MCF 10A (cell line): ENCODE measurements around the gene ECE1. TPM values are rescaled to one million over a fixed set of nuclear protein-coding genes. Genes with fewer than 3 reads are reported as not detected.
A peak's percentile ranks its signal among the peaks of the same experiment; 100 is the strongest.

Source experiments
- BruUV-seq: library from RNA; stranded (reverse); fragments of 400-500 nt; replicated peaks from 2 replicates; lab custom pipeline; 2021; lab: Mats Ljungman, UMichigan
- CTCF ChIA-PET: fragments of 300-600 bp; sonication (Branson Sonifier 250); formaldehyde crosslinking; extraction: SDS; loops from one replicate; lab custom pipeline; 2021; ENCODE audit warnings: antibody characterized with exemption, inconsistent platforms; lab: Yijun Ruan, JAX
- POLR2A ChIA-PET: fragments of 300-600, 350-650 bp; sonication (Branson Sonifier 250); formaldehyde crosslinking; extraction: SDS; loops from one replicate; lab custom pipeline; 2020; ENCODE audit warnings: antibody characterized with exemption, inconsistent platforms; lab: Yijun Ruan, JAX
- DNase-seq: peaks from one replicate; pipeline ENCODE4 v3.0.0-alpha.2; 2018; ENCODE audit not compliant: unreplicated experiment
- H3K27ac Mint-ChIP-seq: one replicate; pipeline ENCODE4 v1.8.0; 2022; ENCODE audit warnings: mild to moderate bottlenecking, low read depth, mixed read lengths; ENCODE audit not compliant: unreplicated experiment
- H3K27me3 Mint-ChIP-seq: one replicate; pipeline ENCODE4 v1.8.0; 2022; ENCODE audit warnings: mixed read lengths; ENCODE audit not compliant: insufficient read depth, unreplicated experiment
- H3K36me3 Mint-ChIP-seq: one replicate; pipeline ENCODE4 v1.8.0; 2022; ENCODE audit warnings: mild to moderate bottlenecking, moderate library complexity, mixed read lengths; ENCODE audit not compliant: insufficient read depth, unreplicated experiment
- H3K4me1 Mint-ChIP-seq: one replicate; pipeline ENCODE4 v1.8.0; 2022; ENCODE audit warnings: mixed read lengths; ENCODE audit not compliant: insufficient read depth, unreplicated experiment
- H3K4me3 Mint-ChIP-seq: one replicate; pipeline ENCODE4 v1.8.0; 2022; ENCODE audit warnings: mild to moderate bottlenecking, moderate library complexity, mixed read lengths; ENCODE audit not compliant: unreplicated experiment
- H3K9me3 Mint-ChIP-seq: one replicate; pipeline ENCODE4 v1.8.0; 2022; ENCODE audit warnings: mixed read lengths; ENCODE audit not compliant: unreplicated experiment
- intact Hi-C: fragments of 100-400 bp; cut with micrococcal nuclease; formaldehyde crosslinking; loops from 2 replicates; pipeline ENCODE4 v1.14.1; 2022
- total RNA-seq: library from RNA; stranded (reverse); gene quantifications from 2 replicates; pipeline ENCODE4 v1.2.3, GENCODE V29; 2022
- TF ChIP-seq, protein P1 (sequence below): fragments of 200-600 bp; IDR thresholded peaks from one replicate; pipeline ENCODE4 v1.8.0; 2022; ENCODE audit warnings: antibody characterized with exemption, mild to moderate bottlenecking; ENCODE audit not compliant: unreplicated experiment

Gene ECE1
- total RNA-seq, 1 experiment from 2014 or later: 40.0 TPM

GRCh38 chr1:21270086-21270689 lies 20.1 kb downstream of the ECE1 start:
- CTCF ChIA-PET: interaction anchor here (0.5 to 2.6 kb wide), 22 partner anchors 8 to 513 kb away, joined by 3 to 16 read pairs (median 4); partner anchors contain the start of gene USP48
- no peak overlapping the region for H3K4me3 Mint-ChIP-seq
- POLR2A ChIA-PET: interaction anchor here (0.6 to 1.6 kb wide), 4 partner anchors 18 to 80 kb away, joined by 3 to 5 read pairs (median 3); no protein-coding TSS in a partner anchor
- H3K27me3 Mint-ChIP-seq: no peaks in the 10 kb centered on the region
- DNase-seq: peak; percentile 71
- TF ChIP-seq, protein P1, sequence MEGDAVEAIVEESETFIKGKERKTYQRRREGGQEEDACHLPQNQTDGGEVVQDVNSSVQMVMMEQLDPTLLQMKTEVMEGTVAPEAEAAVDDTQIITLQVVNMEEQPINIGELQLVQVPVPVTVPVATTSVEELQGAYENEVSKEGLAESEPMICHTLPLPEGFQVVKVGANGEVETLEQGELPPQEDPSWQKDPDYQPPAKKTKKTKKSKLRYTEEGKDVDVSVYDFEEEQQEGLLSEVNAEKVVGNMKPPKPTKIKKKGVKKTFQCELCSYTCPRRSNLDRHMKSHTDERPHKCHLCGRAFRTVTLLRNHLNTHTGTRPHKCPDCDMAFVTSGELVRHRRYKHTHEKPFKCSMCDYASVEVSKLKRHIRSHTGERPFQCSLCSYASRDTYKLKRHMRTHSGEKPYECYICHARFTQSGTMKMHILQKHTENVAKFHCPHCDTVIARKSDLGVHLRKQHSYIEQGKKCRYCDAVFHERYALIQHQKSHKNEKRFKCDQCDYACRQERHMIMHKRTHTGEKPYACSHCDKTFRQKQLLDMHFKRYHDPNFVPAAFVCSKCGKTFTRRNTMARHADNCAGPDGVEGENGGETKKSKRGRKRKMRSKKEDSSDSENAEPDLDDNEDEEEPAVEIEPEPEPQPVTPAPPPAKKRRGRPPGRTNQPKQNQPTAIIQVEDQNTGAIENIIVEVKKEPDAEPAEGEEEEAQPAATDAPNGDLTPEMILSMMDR: peak; percentile 80
- peaks cover 7% of the 10 kb centered on the region for H3K36me3 Mint-ChIP-seq
- intact Hi-C loops: loop anchor here (1.0 kb wide), 1 partner anchor 15 kb away; no protein-coding TSS in a partner anchor
- no peaks in the 10 kb centered on the region for H3K9me3 Mint-ChIP-seq
- BruUV-seq: no TSS peak
- no peak overlapping the region for H3K27ac Mint-ChIP-seq
- H3K4me1 Mint-ChIP-seq: no peaks in the 10 kb centered on the region

GRCh38 chr1:21269461-21270085 lies 20.7 kb downstream of the ECE1 start:
- H3K4me3 Mint-ChIP-seq: no peak overlapping the region

DNA sequence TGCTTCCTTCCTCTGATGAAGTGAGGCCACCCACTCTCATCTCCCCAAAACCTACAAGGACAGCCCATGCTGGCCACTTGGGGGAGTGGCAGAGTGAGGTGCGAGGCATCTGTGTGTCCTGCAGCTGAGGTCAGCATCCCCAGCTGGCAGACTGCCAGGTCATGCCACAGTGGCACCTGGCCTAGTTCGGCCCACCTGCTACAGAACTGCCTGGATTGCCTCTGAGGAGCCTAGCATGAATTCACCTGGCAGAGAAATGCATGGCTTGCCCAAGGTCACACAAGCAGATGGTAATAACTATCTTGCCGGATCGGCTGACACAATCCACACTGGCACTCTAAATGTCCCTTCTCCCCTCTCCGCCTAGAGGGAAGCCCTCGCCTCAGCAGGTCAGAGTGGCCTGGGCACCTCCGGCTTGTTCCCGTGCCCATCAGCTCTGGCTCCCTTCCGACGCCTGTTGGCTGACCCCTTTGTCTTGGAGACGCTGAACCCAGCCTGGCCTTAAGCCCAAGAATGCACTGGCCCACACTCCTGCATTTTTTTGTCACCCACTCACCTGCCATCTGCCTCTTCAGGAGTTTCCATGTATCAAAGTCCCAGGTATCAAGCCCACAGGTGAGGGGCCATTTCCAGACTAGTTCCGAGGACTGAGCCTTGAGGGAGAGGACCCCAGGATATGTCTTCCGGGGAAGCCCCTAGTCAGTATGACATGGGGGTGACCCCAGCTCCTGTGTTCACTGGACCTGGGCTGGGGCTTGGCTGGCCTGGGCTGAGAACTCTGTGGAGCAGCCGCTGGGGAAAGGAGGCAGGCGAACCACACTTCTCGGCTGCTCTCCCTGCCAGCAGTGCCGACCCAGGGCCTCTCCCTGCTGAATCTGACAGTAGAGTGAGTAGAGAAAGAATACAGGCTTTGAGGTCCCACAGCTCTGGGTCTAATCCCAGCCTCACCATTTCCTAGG lies 21.7 kb downstream of the ECE1 start:
- TF ChIP-seq, protein P1: no peak
- DNase-seq: peak; percentile 15
- Mint-ChIP-seq H3K36me3 (peaks cover 13% of the 10 kb centered on the region), H3K4me1 (no peaks in the 10 kb centered on the region), H3K9me3 (no peaks in the 10 kb centered on the region), H3K4me3 (no peak overlapping the region), H3K27ac (no peak overlapping the region), H3K27me3 (no peaks in the 10 kb centered on the region)
- POLR2A ChIA-PET: no interaction called here
- intact Hi-C loops: no loop called here
- BruUV-seq: no TSS peak
- CTCF ChIA-PET: interaction anchor here (1.0 to 2.6 kb wide), 8 partner anchors 10 to 102 kb away, joined by 3 to 16 read pairs (median 4); no protein-coding TSS in a partner anchor

More at GRCh38 chr1:21269461-21270085, 20.7 kb downstream of the ECE1 start:
- Mint-ChIP-seq H3K9me3 (no peaks in the 10 kb centered on the region), H3K27ac (no peak overlapping the region), H3K27me3 (no peaks in the 10 kb centered on the region), H3K4me1 (no peaks in the 10 kb centered on the region), H3K36me3 (peaks cover 13% of the 10 kb centered on the region)
- TF ChIP-seq, protein P1: no peak
- CTCF ChIA-PET: interaction anchor here (0.6 to 2.6 kb wide), 16 partner anchors 8 to 290 kb away, joined by 3 to 16 read pairs (median 3); no protein-coding TSS in a partner anchor
- POLR2A ChIA-PET: no interaction called here
- no peak for DNase-seq
- no TSS peak for BruUV-seq
- intact Hi-C loops: loop anchor here (1.0 kb wide), 1 partner anchor 14 kb away; no protein-coding TSS in a partner anchor
